ENCODE data around the gene PKP3.

The PKP3 gene

DNA sequence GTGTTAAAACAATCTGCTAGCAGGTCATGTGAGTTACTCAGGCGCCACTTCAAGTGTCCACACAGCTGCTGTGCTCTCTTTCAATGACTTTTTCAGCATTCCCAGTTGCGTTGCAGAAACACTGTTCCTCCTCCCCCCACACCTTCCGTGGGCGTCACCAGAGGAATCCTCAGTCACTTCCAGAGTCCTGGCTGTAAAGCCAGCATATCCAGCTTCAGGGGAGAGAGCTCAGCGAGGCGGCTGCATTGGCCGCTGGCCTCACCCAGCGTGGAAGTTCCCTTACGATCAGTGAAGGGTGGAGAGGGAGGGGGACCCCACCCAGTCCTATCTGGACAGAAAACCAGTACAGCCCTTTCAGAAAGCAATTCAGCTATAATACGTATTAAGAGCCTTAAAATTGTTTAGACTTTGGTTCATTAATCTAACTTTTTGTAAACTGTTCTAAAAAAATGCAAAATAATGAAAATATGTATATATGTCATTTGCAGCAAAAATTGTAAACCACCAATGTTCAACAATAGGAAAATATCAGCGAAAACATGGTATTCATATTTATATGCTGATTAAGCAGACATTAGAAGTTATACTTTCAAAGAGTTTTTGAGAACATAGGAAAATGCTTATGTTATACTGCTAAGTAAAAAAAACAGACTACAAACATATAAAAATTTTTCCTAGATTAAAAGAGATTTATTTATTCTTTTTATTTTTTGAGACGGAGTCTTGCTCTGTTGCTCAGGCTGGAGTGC lies 50.6 kb downstream of the PKP3 start:
- peak; percentile 15 for DNase-seq (ENCODE audit: low read depth)

DNA sequence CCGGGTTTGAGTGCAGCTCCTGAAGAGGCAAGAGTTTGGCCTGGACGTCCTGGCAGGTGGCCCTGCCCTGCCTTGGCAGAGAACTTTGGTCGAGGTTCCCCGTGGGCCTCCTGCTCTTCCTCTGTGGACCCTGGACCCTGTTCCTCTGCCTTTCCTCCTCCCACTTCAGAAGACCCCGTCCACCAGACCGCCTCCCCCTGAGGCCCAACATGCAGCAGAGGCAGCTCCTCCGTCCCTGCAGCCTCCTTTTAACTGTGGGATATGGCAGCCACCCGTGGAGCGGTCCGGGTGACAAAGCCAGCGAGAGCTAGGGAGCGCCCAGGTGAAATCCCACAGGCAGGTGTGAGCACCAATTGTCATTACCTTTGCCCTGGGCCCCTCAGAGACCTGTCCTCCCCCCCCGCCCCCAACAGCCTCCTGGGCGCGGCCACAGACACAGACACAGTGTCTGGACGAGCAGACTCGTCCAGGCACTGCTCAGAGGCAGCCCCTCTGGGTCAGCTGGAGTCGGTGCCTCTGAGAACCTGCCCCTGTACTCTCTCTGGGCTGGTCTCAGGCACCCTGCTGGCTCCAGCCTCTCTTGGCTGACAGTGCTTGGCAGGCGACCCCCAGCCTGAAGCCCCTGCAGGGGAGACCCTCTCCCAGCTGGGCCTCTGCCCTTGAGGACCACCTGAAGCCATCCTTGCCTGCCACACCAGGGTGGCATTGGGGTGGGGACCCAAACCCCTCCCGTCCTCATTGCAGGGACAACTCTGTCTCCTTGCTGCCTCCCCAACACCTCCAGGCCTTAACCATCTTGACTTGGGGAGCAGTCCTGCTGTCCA lies 52.0 kb downstream of the PKP3 start:
- no peak for DNase-seq (ENCODE audit: low read depth)

DNA sequence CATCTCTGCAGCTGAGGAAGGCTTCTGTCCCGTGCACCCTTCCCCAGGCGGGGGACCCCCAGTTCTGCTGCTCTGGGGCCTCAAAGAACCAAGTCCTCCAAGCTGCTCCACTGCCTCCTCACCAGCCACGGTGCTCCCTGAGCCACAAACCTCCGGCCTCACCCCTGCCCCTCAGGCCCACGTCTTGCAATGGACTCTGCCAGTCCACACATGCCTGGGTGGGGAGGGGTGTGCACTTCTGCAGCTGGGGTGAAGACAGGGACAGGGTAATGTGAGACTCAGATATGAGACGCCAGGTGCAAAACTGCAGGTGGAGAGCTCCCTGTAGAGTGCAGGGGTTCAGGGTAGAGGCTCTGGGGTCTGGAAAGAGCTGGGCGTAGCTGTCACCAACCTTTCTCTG lies 52.9 kb downstream of the PKP3 start:
- no peak for DNase-seq (ENCODE audit: low read depth)

DNA sequence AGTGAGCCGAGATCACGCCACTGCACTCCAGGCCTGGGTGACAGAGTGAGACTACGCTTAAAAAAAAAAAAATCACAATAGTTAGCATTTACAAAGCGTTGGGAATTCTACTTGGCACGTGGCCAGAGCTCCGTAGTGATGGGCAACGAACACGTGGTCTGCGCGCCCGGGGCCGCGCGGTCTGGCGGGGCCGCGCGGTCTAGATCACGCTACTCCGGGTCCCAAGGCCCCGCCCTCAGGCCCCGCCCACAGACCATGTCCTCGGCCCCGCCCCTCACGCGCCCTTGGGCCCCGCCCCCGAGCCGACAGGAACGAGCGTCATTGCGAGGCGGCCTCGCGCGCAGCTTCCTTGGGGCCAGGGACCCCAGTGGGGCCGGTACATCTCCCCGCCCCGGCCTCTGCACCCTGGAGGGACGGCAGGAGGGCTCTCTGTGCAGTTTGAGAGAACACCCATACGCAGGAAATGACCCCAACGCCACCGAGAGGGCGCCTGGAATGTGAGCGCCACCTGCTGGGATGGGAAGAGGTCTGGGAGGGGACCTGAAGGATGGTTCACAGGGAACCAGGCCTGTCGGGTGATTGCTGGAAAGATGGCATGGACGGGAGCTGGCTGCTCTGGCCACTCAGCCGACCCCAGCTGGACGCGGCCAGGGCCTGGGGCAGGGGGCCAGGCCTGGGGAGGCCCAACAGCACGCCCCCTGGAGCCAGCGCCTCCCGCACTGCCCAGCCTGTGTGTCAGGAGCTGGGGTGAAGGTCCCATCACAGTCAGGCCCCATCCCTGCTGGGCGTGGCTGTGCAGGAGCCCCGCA lies 54.1 kb downstream of the PKP3 start:
- peak; percentile 83 for DNase-seq (ENCODE audit: low read depth)

DNA sequence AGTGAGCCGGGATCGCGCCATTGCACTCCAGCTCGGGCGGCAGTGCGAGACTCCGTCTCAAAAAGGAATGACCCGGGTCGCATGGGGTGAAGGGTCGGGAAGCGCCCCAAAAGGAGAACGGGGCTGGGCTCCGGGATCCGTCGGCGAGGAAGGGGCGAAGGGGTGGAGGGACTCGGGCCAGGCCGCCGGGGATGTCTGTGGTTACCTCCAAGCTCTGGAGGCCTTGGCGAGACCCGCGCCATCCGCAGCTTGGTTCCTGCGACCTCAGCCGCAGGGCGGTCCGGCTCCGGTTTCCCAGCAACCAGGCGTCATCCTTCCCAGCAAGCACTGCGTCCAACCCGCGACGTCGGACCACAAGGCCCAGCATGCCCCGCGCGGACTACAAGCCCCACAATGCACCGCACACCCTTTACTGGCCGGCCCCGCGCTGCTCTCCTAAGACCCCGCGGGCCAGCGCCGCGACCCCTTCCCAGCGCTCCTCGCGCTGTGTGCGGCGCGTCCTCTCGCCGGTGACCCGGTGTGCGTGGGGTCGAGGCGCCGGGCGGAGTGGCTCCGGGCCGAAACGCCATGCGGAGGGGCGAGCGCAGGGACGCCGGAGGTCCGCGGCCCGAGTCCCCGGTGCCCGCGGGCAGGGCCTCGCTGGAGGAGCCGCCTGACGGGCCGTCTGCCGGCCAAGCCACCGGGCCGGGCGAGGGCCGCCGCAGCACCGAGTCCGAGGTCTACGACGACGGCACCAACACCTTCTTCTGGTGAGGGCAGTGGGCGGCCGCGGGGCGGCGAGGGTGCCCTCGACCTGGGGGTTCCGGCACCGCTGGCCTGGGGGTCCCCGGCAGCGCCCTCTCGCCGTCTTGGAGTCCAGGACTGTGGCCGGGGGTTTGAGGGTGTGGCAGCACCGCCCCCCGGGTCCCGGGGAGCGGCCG lies 56.1 kb downstream of the PKP3 start, which contains the start of gene PTDSS2:
Gene PTDSS2 (plus strand): TSS at position 391 of the 920 bp plus-strand sequence. CDS start 177 bp downstream, at position 568.
- peak; percentile 95 for DNase-seq (ENCODE audit: low read depth)

DNA sequence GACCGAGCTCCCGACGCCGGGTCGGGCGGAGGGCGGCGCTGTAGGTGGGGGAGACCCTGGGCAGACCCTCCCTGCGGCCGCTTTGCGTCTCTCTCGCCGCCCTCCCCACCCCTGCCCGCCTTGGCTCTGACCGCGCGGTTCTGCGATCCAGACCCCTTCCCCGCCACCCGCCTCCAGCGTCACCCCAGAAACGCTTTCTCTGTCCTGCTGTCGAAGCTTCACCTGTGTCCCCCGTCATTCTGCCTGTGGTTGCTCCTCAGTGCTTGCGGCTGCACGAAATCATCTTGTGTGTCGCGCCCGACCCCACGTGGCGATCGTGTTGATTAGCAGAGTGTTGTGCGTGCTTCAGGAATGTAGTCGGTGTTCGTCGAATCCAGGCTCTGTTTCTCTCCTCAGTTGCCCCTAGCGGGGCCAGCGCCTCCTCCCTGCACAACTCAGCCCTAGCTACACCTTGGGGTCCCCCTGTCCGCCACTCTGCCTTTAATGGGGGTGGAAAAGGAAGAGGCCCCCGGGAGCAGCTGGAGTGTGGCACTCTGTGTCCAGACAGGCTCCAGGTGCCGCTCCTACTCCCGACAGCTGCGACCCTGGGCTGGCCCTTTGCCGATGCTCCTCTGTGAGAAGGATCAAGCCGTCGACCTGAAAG lies 56.9 kb downstream of the PKP3 start:
- DNase-seq (ENCODE audit: low read depth) = peak; percentile 56

DNA sequence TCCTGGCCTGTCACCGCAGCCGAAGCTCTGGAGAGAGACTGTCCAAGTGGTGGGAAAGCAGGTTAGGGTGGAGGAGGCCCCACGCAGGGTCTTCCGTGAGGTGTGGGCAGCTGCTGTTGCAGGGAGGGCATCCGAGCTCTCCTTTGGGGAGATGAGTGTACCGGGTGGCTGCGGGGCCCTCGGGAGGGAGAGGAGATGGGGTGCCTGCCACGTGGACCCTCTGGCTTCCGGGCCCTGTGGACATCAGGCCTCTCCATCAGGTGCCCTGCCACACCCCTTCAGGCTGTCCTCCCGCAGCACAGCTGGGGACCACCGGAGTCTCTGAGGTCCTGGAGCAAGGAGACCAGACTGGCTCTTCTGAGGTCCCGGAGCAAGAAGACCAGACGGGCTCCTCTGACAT lies 57.7 kb downstream of the PKP3 start:
- DNase-seq (ENCODE audit: low read depth) = no peak

GRCh38 chr11:452203-452744 lies 58.3 kb downstream of the PKP3 start:
- DNase-seq (ENCODE audit: low read depth) = no peak

- no peak for DNase-seq (ENCODE audit: low read depth)
These were observed 59.0 kb downstream of the PKP3 start for GRCh38 chr11:452916-453527.

GRCh38 chr11:453564-453963 lies 59.6 kb downstream of the PKP3 start:
- no peak for DNase-seq (ENCODE audit: low read depth)

- DNase-seq (ENCODE audit: low read depth) = no peak
These were observed 60.0 kb downstream of the PKP3 start for GRCh38 chr11:454043-454442.
